Activated effector memory CD4-positive, alpha-beta T cell treated with anti-CD3 and anti-CD28 coated beads, Interleukin-2, amount 50 U/mL, for 16 hours (primary cell): ENCODE data around the gene KRTAP10-4.
"Not testable (repeated sequence)": the region's sequence is repeated elsewhere in the genome, so short reads cannot be mapped to it uniquely, and the experiment has no call there.

Source experiments
- DNase-seq: peaks from one replicate; pipeline ENCODE4 v3.0.0-alpha.2; 2020

KRTAP10-4 gene

DNA sequence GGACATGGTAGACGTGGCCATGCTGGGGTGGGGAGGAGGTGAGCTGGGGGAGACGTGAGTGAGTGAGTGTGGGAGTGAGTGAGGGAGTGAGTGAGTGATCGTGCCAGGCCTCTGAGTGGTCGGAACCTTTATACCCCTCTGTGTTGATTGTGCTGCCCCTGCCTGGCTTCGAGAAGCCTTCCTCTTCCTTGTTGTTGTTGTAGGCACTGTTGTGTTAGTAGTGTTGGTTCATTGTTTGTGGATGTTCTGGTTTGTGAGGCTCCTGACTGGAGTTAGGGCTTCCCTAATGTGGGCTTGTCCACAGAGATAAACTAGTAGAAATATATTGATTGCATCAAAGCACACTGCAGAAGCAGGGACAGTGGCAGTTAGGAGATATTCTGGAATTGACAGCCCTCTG lies 14.8 kb upstream of the KRTAP10-4 start, which contains the start of gene KRTAP10-3:
Gene KRTAP10-3 (minus strand): TSS at position 101 of the 400 bp plus-strand sequence. CDS start 80 bp downstream, at position 21.
- DNase-seq, result no peak

DNA sequence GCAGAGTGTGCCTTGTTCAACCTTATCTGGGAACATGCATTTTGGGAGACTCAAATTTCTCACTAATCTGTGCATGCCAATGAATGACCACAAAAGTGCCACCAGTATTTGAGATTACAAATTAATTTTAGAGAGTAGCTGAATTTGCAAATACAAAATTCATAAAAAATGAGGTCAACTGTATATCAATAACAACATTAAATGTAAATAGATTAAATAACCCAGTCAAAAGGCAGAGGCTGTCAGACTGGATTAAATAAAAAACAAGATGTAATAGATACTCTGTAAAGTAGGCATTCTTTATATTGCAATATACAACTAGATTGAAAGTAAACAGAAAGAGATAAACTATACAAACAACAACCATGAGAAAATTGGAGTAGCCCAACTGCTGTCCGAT lies 9.4 kb upstream of the KRTAP10-4 start:
- no peak for DNase-seq

DNA sequence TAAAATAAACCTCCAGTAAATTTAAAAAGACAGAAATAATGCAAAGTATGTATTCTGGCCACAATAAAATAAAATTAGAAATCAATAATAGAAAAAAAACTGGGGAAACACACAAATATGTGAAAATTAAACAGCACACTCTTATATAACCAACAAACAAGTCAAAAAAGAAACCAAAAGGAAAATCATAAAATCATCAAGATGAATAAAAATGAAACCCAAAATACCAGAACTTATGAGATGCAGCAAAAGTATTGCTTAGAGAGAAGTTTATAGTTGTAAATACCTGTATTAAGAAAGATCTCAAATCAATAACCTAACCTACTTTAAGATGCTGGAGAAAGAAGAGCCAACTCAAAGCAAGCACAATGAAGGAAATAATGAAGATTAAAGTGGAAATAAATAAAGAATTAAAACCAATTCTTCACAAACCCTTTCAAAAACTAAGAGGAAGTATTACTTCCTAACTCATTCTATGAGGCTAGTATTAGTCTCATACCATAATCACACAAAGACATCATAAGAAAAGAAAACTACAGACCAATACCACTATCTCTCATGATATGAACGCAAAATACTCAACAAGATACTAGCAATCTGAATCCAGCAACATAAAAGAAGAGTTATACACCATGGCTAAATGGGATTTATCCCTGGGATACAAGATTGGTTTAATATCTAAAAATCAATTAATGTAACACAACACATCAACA lies 8.5 kb upstream of the KRTAP10-4 start:
- DNase-seq, result no peak

DNA sequence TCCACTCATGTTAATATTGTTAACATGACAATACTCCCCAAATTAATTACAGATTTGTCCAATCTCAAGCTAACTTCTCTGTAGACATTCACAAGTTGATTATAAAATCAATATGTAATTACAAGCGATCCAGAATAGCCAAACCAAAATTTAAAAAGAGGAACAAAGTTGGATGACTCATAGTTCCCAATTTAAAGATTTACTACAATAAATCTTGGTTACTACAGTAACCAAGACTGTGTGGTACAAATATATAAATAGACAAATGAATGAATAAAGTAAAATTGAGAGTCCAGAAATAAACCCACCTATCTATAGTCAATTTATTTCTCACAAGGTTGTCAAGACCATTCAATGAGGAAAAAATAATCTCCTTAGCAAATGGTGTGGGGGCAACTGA lies 7.1 kb upstream of the KRTAP10-4 start:
- DNase-seq, result no peak

DNA sequence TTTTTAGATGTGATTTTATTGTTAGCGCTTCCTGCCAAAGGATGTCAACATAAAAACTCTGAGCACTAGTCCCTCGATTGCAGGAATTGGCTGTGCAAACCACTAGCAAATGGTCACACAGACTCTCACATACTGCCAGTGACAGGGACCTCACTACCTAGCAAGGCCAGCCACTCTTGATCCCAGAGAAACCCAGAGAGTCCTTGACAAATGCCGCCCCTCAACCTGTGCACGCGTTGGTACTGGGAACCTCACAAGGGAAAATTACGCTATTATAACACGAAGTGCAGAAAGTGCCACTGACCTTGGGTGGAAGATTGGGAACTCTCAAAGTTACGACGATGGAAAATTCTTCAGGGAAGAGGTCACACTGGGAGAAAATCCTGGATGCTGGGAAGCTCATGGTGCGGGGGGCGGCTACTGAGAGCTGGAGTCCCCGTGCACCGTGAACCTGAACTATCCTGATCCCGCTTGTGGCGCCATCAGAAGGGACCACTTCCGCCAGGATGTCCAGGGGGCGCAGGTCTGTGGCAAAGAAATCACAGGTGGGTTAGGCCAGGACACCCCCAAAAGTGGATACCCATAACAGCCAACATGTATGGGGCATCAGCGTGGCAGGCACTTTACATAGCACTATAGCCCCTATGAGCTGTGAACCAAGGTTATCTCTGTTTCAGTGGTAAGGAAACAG lies 5.9 kb upstream of the KRTAP10-4 start:
- no peak for DNase-seq

DNA sequence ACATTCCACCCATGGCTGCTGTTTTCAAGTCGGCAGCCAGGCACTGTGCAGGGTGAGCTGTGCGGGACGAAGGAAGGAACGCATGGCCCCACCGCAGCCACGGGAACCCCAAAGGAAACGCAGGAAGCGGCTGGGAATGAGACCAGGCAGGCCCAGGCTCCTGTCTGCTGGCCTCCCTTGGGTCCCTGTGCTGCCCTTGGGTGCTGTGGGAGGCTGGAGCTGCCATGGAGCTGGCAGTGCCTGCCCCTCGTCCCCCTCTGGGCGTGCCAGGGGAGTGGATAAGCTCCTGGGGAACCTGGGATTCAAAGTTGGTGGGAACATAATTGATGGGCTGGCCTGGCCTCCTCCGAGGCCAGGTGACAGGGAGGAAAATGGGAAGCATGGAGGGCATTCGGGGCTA lies 5.3 kb upstream of the KRTAP10-4 start:
- DNase-seq, result no peak

DNA sequence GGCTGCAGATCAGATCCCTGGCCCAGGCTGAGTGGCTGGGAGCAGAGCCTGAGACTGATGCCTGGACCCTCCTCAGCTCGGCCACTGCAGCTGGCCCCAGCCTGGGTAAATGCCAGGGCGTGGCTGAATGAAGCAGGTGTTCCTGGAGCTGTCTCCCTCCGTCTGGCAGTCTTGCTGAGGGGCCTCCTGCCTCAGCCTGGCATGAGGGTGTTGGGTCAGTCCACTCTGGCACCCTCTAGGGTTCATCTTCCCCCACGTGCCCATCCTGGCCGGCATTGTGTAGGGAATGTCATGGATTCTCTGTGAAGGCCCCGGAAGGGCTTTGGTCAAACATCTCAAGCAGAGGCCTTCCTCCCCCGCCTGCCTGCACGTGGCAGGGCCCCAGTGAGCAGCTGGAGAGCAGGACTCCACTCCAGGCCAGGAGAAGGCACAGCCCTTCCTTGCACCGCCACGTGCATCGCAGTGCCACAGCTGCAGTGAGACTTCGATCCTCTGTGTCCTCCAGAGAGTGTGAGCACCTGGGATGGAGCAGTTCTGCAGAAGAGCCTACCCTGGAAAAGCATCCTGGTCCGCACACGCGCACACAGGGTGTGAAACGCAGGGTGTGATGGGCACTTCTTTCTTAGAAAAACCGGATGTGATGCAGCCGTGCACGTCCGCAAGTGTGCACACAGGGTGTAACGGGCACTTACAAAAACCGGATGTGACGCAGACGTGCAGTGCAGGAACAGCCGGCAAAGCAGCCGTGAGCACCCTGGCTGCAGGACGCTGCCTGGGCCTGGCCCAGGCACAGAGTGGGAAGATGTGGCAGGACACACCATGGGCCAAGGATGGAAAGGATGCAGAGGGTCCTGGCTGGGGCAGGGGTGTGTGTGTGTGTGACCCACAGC lies 4.6 kb upstream of the KRTAP10-4 start:
- peak; percentile 56 for DNase-seq

DNA sequence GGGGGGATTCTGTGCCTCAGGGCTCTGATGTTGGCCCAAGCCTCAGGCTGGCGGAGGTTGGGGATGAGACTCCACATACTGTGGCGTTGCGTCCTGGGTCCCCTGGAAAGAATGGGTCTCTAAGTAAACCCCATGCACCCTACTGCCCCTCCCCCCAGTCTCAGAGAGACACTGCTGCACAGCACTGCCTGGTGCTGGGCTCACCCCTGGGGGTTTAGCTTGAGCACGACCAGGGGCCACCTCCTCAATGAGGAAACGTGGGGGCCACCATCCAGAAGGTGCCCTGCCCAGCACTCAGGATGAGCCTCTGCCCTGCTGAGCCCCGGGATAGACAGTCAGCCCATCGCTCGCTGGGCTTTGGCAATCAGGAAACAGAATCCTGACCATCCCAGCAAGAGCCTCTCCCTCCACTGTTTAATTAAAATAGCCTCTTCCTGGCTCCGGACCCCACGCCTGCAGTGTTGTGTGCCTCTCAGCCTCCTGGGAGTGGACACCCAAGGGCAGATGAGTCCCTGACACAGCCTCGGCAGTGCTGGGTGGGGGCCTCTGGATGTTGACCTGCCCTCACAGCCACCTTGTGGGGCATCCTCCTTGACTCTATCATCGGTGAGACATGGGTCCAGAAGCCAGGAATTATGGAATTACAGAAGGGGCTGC lies 3.5 kb upstream of the KRTAP10-4 start:
- peak; percentile 49 for DNase-seq

DNA sequence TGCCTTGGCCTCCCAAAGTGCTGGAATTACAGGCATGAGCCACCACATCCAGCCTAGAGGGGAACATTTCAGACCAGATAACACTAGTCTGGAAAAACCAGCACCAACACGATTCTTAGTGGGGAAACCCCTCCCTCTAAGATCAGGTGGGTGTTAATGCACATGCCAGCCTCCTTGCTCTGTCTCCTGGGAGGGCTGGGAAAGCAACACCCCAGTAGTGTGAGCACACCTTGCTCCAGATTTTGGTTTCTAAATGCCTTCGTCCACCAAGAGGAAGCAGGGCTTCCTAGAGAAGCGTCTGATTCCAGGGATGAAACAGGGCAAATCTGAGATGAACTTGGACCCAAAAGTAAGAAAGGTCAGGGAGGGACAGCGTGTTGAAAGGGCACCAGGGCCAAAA lies 2.2 kb upstream of the KRTAP10-4 start:
- DNase-seq, result no peak

DNA sequence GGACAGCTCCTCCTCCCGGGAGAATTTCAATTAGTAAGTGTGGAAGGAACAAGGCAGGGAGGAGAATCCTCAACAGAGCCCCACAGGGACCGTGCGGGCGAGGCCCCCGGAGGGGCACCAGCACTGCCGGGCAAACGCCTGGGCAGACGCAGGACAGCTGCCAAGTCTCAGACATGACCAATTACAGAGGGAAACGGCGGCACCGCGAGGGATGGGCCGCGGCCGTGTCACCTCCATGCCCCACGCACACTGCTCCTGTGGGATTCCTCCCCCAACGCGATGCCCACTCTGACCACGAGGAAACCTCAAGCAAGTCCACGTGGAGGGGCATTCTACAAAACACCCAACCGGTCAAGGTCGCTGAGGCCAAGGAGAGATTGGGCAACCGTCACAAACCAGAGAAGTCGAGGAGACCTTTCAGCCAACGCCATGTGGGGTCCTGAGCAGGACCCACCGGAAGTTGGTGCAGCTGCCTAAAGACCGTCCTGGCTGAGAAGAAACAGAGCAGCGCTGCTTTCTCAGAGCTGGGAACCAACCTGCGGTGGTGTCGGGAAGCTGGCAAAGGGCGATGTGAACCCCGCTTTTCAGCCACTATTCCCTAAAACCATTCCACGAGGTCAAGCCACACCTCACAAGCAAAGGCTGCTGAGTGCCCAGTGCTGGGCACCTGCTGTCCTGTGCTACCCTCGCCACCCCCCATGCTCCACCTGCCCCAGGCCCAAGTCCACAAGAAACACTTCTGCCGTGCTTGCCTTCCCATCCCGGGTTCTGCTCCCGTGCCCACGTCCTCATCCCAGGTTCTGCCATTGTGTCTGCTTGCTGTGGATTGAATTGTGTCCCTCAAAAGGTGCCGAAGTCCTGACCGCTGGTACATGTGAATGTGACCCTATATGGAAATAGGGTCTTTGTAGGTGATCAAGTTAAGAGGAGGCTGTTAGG lies 1.4 kb upstream of the KRTAP10-4 start:
- DNase-seq, result peak; percentile 46

DNA sequence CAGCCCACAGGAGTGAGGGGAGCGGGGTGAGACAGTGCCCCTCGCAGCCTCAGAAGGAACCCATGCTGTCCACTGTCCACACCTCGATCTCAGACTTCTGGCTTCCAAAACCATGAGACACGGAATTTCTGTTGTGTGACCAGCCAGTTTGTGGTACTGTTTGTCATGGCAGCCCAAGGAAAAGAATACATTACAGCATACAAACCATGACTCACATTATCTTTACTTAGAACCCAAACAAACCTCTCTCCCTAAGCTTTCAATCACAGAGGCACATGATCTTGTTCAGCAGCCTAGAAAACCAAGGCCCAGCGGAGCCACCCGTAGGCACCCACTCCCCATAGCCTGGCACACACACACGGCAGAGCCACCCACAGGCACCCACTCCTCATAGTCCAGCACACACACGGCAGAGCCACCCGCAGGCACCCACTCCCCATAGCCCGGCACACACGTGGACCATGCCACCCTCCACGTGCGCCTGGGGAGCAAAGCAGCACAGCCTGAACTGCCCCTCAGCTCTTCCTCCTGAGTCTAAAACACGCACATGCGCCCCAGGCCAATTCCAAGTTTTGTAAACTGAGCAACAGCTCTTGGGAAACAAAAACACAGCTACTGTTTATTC lies 458 bp upstream of the KRTAP10-4 start:
- no peak for DNase-seq

DNA sequence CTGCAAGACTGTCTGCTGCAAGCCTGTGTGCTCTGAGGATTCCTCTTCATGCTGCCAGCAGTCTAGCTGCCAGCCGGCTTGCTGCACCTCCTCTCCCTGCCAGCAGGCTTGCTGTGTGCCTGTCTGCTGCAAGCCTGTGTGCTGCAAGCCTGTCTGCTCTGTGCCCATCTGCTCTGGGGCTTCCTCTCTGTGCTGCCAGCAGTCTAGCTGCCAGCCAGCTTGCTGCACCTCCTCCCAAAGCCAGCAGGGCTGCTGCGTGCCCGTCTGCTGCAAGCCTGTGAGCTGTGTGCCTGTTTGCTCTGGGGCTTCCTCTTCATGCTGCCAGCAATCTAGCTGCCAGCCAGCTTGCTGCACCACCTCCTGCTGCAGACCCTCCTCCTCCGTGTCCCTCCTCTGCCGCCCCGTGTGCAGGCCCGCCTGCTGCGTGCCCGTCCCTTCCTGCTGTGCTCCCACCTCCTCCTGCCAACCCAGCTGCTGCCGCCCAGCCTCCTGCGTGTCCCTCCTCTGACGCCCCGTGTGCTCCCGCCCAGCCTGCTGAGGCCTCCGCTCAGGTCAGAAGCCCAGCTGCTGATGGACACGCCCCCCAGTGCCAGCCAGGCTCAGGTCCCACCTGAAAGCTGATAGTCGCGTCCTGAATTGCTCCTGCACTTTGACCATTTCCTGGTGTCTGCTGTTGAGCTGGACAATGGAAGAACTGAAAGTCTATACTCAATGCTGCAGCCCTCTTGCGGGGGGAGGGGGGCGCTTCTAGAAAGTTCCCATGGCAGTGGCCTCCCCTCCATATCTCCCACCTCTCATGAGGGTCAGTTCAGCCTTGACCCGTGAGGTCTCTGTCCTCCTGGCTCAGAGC lies 1.2 kb downstream of the KRTAP10-4 start:
- DNase-seq, result no peak

DNA sequence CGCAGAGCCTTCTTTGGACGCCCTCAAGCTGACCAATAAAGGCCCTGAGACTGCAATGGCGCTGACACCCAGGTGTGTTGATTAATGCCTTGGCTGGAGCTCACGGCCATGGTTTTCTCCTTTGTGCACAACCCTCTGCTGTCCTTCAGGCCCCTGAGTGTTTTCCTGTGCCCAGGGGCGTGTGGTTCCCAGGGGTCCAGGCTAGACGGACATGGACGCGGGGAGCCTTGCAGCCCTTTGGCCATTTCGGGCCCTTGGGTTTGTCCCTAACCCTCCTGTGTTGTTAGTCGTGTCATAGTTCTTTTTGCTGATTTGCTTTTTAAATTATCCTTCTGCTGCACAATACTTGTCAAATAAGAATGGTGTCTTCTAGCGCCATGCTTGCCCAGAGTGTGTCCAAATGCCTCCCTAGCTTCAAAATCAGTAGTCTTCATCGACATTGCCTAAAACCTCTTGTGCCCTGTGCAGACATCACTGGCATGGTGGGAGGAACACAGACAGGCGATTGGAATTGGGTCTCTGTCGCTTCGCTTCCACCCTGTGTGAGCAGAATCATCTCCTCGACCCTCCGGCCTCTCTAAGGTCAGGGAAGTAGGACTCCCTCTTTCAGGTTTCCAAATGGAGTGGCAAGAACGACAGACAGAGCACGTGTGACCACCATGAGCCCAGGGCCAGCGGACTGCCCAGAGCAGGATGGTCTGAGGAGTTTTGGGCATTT lies 1.9 kb downstream of the KRTAP10-4 start:
- DNase-seq, result no peak

DNA sequence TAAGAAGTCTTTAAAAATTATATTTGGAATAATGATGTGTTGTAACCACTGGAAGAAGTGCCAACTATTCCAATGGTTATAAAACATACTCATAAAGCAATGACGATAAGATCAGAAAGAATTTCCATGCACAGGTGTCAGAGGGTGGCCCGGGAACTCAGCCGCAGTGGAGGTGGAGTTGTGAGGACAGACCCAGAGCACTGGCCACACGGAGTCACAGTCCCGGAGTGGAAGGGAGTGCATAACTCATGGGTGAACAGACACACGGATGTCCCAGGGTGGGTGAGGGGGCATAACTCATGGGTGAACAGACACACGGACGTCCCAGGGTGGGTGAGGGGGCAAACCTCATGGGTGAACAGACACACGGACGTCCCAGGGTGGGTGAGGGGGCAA lies 2.5 kb downstream of the KRTAP10-4 start:
- DNase-seq, result no peak

DNA sequence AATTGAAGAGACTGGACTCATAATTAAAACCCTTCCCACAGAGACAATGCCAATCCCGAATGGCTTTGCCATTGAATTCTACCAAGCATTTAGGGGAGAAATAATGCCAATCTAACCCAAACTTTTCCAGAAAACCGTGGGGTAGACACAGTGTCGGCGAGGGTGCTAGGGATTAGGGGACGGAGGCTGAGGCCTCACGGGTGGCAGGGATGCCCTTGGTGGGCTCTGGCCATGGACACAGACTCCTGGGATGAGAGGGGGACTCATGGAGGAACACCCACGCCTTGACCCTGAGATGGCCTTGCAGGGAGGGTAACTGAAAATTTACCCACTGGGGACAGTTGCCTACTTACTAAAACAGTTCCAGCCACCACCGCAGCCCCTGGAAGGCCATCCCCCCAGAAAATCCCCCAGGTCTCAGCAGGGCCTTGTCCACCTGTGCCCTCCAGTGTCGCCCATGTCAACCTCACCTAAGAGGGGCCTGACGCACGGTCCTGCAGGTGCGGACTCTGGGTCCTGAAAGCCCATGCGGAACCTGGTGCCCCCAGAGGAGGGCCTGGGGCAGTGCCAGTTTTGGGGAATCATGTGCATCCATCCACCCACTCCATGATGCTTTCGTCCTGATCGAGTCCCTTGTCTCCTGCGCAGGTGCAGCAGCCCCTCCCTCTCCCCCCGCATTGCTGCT lies 5.0 kb downstream of the KRTAP10-4 start:
- DNase-seq, result no peak

DNA sequence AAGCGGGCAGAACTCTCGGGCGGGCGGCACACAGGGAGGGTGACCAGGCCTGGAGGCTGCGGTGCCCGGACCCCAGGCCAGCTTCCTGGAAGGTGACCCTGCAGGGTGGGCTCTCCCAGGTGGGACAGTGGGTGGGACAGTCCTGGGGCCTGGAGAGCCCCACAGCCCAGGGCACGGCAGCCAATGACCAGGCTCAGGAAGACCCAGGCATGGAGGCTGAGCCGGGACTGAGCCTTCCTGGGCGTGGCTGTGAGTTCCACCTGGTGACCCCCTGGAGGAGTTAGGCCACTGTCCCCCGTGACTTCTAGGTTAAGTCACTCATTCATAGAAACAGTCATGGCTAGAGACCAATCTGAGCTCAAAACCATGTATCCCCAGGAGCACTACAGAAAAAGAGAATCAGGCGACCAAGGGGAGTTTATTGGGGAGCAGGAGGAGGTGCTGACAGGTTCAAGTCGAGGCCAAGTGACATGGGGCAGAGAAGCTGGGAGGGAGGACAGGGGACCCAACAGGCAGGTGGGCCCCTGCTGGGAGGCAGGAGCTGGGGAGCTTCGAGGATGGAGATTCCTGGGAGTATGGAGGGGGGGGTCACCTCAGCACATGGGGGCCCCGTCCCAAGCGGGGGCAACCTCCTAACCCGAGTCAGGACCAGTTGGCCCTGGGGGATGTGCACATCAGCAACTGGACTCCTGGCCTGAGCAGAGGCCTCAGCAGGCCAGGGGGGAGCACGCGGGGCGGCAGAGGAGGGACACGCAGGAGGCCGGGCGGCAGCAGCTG lies 5.7 kb downstream of the KRTAP10-4 start:
- no peak for DNase-seq

DNA sequence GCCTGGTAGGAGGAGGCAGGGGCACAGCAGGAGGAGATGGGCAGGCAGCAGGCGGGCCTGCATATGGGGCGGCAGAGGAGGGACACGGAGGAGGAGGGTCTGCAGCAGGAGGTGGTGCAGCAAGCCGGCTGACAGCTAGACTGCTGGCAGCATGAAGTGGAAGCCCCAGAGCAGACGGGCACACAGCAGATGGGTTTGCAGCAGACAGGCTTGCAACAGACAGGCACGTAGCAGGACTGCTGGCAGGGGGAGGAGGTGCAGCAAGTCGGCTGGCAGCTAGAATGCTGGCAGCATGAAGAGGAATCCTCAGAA lies 6.3 kb downstream of the KRTAP10-4 start:
- DNase-seq, result no peak

DNA sequence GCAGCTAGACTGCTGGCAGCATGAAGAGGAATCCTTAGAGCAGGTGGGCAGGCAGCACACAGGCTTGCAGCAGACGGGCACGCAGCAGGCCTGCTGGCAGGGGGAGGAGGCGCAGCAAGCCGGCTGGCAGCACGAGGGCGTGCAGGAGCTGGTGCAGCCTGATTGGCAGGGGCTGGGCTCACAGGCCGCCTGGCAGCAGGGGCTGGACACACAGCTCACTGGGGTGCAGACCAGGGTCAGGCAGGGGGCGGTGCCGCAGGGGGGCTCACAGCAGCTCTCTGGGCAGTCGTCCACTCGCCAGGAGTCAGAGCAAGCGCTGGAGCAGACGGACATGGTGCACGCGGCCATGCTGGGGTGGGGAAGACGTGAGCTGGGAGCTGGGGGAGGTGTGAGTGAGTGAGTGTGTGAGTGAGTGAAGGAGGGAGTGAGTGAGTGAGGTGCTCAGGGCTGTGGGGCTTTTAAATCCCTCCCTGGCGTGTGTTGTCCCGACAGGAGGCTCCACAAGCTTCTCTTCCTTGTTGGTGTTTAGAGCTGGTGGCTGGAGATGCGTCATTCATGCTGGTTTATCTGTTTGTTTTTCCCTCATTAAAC lies 6.8 kb downstream of the KRTAP10-4 start, which contains the start of gene KRTAP10-5:
Gene KRTAP10-5 (minus strand): TSS at position 374 of the 591 bp plus-strand sequence. CDS start 26 bp downstream, at position 348.
- not testable (repeated sequence) for DNase-seq
